K562 (cell line): ENCODE data around the gene POLR2A. TPM values are rescaled to one million over a fixed set of nuclear protein-coding genes. Genes with fewer than 3 reads are reported as not detected.
A peak's percentile ranks its signal among the peaks of the same experiment; 100 is the strongest.

Experiments used
- ATAC-seq: fragments of 200-7000 bp; cut with Tn5 transposase; 3 replicates; pipeline ENCODE4 v1.9.1; 2020; ENCODE audit warnings: moderate library complexity
- BruUV-seq: library from RNA; stranded (reverse); fragments of 400-500 nt; replicated peaks from 2 replicates; lab custom pipeline; 2021; lab: Mats Ljungman, UMichigan
- CTCF ChIA-PET: fragments of 300-600 bp; formaldehyde crosslinking; extraction: SDS; loops from one replicate; lab custom pipeline; 2021; ENCODE audit warnings: low intra/inter-chr PET ratio; lab: Yijun Ruan, JAX
- POLR2A ChIA-PET: fragments of 300-600, 350-650 bp; sonication (Branson Sonifier 250); formaldehyde crosslinking; extraction: SDS; loops from one replicate; lab custom pipeline; 2021; ENCODE audit warnings: antibody characterized with exemption, inconsistent platforms; lab: Yijun Ruan, JAX
- DNase-seq, 4 experiments: peaks; one replicate each; pipeline versions ENCODE4 v3.0.0 to v3.0.0-alpha.2; 2011 to 2018; ENCODE audit warnings: low spot score in 3 of 4, mixed read lengths in 3 of 4; ENCODE audit errors: extremely low read depth in 1 of 4
- FAIRE-seq: peaks from 2 replicates; lab custom pipeline; 2011; peaks lifted over from hg19 to GRCh38; lab: Jason Lieb, UNC
- H2AFZ ChIP-seq: 2 replicates; pipeline ENCODE4 v1.6.0; 2011; ENCODE audit warnings: low read depth, low read length, control low read depth, inconsistent platforms
- H3K27ac ChIP-seq: fragments of 200-600 bp; 3 replicates; pipeline ENCODE4 v1.8.0; 2011; ENCODE audit warnings: low read depth, mild to moderate bottlenecking, control low read depth, inconsistent platforms, low read length, moderate library complexity, mixed read lengths; ENCODE audit errors: extremely low read depth
- H3K27me3 ChIP-seq, 2 experiments: fragments of 300-600 bp in 1 of 2; 2 replicates in 1 of 2; 3 replicates in 1 of 2; pipeline versions ENCODE4 v1.6.0 to v1.8.0; 2011; ENCODE audit warnings: inconsistent platforms in 2 of 2, low read length in 2 of 2, mild to moderate bottlenecking in 1 of 2, mixed read lengths in 1 of 2, moderate library complexity in 1 of 2; ENCODE audit not compliant: control insufficient read depth in 2 of 2, insufficient read depth in 2 of 2
- H3K36me3 ChIP-seq: fragments of 300-600 bp; 3 replicates; pipeline ENCODE4 v1.8.0; 2011; ENCODE audit warnings: mild to moderate bottlenecking, low read length, inconsistent platforms; ENCODE audit not compliant: control insufficient read depth, insufficient read depth
- H3K4me1 ChIP-seq, 2 experiments: fragments of 200-600 bp in 1 of 2; replicated peaks in 1 of 2; 2 replicates in 1 of 2; 3 replicates in 1 of 2; pipeline versions ENCODE4 v1.5.1 to v1.8.0; 2011; ENCODE audit warnings: inconsistent platforms in 2 of 2, low read length in 2 of 2, mild to moderate bottlenecking in 1 of 2, mixed read lengths in 1 of 2, moderate library complexity in 1 of 2; ENCODE audit not compliant: control insufficient read depth in 2 of 2, insufficient read depth in 2 of 2
- H3K4me2 ChIP-seq: 2 replicates; pipeline ENCODE4 v1.6.1; 2011; ENCODE audit warnings: low read length, control low read depth, inconsistent platforms, mixed read lengths; ENCODE audit not compliant: insufficient read depth
- H3K4me3 ChIP-seq: fragments of 200-600 bp; sonication (generic), shearing (Covaris generic); 2 replicates; pipeline ENCODE4 v1.5.1; 2016; ENCODE audit warnings: control low read depth, inconsistent platforms
- H3K79me2 ChIP-seq: fragments of 200-600 bp; 3 replicates; pipeline ENCODE4 v1.8.0; 2011; ENCODE audit warnings: low read length, inconsistent platforms; ENCODE audit not compliant: control insufficient read depth, insufficient read depth
- H3K9ac ChIP-seq, 2 experiments: 2 replicates each; pipeline versions ENCODE4 v1.6.0 to v1.6.1; 2011; ENCODE audit warnings: low read depth in 2 of 2, low read length in 2 of 2, control low read depth in 1 of 2, inconsistent platforms in 1 of 2, mild to moderate bottlenecking in 1 of 2, mixed read lengths in 1 of 2; ENCODE audit not compliant: insufficient read depth in 1 of 2
- H3K9me1 ChIP-seq: one replicate; pipeline ENCODE4 v1.6.0; 2011; ENCODE audit warnings: inconsistent platforms, mild to moderate bottlenecking, low read length, moderate library complexity; ENCODE audit not compliant: control insufficient read depth, insufficient read depth
- H3K9me3 ChIP-seq: replicated peaks from 2 replicates; pipeline ENCODE4 v1.5.1; 2011; ENCODE audit warnings: low read depth, low read length, inconsistent platforms; ENCODE audit not compliant: control insufficient read depth, insufficient read depth
- H4K20me1 ChIP-seq: replicated peaks from 2 replicates; pipeline ENCODE4 v1.6.1; 2011; ENCODE audit warnings: low read length, inconsistent platforms, mixed read lengths; ENCODE audit not compliant: control insufficient read depth, insufficient read depth
- CHD2 ChIP-seq: IDR thresholded peaks from 2 replicates; pipeline ENCODE4 v1.6.1; 2011; ENCODE audit warnings: low read depth, low read length
- GTF2F1 ChIP-seq: IDR thresholded peaks from 2 replicates; pipeline ENCODE4 v1.6.1; 2011; ENCODE audit warnings: low read depth, low read length, improper control_type of control experiment
- HOXB6 ChIP-seq: fragments of 250-450 bp; sonication (Bioruptor Pico); IDR thresholded peaks from 2 replicates; pipeline ENCODE4 v1.5.1; 2022; ENCODE audit warnings: mild to moderate bottlenecking, borderline replicate concordance
- IFI16 ChIP-seq: fragments of 250-450 bp; sonication (Bioruptor Pico); IDR thresholded peaks from 2 replicates; pipeline ENCODE4 v2.1.2; 2022; ENCODE audit warnings: mild to moderate bottlenecking, inconsistent platforms
- NR2C2 ChIP-seq, 2 experiments: fragments of 200-800 bp in 1 of 2; sonication (Bioruptor generic) in 1 of 2; sonication (generic) in 1 of 2; formaldehyde crosslinking in 1 of 2; IDR thresholded peaks; 2 replicates each; pipeline versions ENCODE4 v1.6.1 to v1.8.0; 2016 to 2022; ENCODE audit warnings: mild to moderate bottlenecking in 1 of 2, missing compliant biosample characterization in 1 of 2, missing genetic modification characterization in 1 of 2, missing genetic modification reagents in 1 of 2
- PHF8 ChIP-seq: fragments of 200-600 bp; sonication (generic); IDR thresholded peaks from 2 replicates; pipeline ENCODE4 v1.6.1; 2012; ENCODE audit warnings: mixed run types, mild to moderate bottlenecking, inconsistent platforms, low read length, moderate library complexity, borderline replicate concordance
- POLR3G ChIP-seq: IDR thresholded peaks from 2 replicates; pipeline ENCODE4 v1.6.1; 2011; ENCODE audit not compliant: insufficient read length, insufficient replicate concordance; ENCODE audit errors: extremely low read depth
- SAFB2 ChIP-seq: fragments of 200-400 bp; formaldehyde crosslinking; IDR thresholded peaks from 2 replicates; pipeline ENCODE4 v1.6.1; 2018; ENCODE audit warnings: borderline replicate concordance, low read length, low read depth, moderate library complexity; ENCODE audit not compliant: severe bottlenecking
- SP2 ChIP-seq: IDR thresholded peaks from 2 replicates; pipeline ENCODE4 v1.6.1; 2011; ENCODE audit warnings: mild to moderate bottlenecking, low read depth, low read length, moderate library complexity; ENCODE audit not compliant: poor library complexity, severe bottlenecking; ENCODE audit errors: extremely low read depth
- SREBF1 ChIP-seq: fragments of 150-350 bp; IDR thresholded peaks from 2 replicates; pipeline ENCODE4 v1.6.1; 2014; ENCODE audit warnings: antibody characterized with exemption, low read depth, low read length, borderline replicate concordance
- TAL1 ChIP-seq: fragments of 450-650 bp; IDR thresholded peaks from 2 replicates; pipeline ENCODE4 v1.6.1; 2016; ENCODE audit warnings: mild to moderate bottlenecking
- TGIF2 ChIP-seq: sonication (generic); formaldehyde crosslinking; IDR thresholded peaks from 2 replicates; pipeline ENCODE4 v1.8.1; 2022; ENCODE audit warnings: mild to moderate bottlenecking, missing genetic modification reagents, moderate library complexity
- THRAP3 ChIP-seq: fragments of 450-650 bp; IDR thresholded peaks from 2 replicates; pipeline ENCODE4 v1.6.1; 2016; ENCODE audit warnings: mild to moderate bottlenecking, inconsistent platforms, borderline replicate concordance
- ZNF77 ChIP-seq: fragments of 250-450 bp; sonication (Bioruptor Pico); IDR thresholded peaks from 2 replicates; pipeline ENCODE4 v1.5.0; 2020
- WGBS: fragments of 100-300 bp; shearing (Covaris generic); methylation state at CpG from one replicate; pipeline ENCODE4 v1.1.6; 2016; ENCODE audit warnings: low coverage, mixed read lengths; ENCODE audit not compliant: insufficient coverage; ENCODE audit errors: missing lambda C conversion rate; 5-methylcytosine and 5-hydroxymethylcytosine counted together
- in situ Hi-C: fragments of 300-500 bp; cut with MboI; formaldehyde crosslinking; loops from 4 replicates; pipeline ENCODE4 v1.15.0; 2018; ENCODE audit warnings: inconsistent platforms, mixed read lengths
- intact Hi-C: fragments of 100-400 bp; cut with micrococcal nuclease; formaldehyde crosslinking; loops from 2 replicates; pipeline ENCODE4 v1.14.2; 2022
- polyA plus RNA-seq, 8 experiments: library from polyadenylated mRNA; depleted of rRNA in 4 of 8; stranded (reverse) in 5 of 8; unstranded in 3 of 8; fragments of >200 nt; fragmentation: Nextera tagmentation in 2 of 8; fragmentation: Illumina TruSeq in 1 of 8; extraction: Ambion mirVana in 2 of 8; extraction: Trizol in 1 of 8; gene quantifications; 2 replicates each; pipeline versions ENCODE4 v1.2.1 to v1.2.3, GENCODE V29; 2011 to 2014; ENCODE audit warnings: inconsistent platforms in 1 of 8, missing spikeins in 1 of 8
- total RNA-seq, 7 experiments: library from RNA; depleted of rRNA in 6 of 7; stranded (reverse); fragments of >200 nt in 6 of 7; fragmentation: Illumina TruSeq in 2 of 7; extraction: Trizol in 2 of 7; gene quantifications; 2 replicates each; pipeline versions ENCODE4 v1.2.1 to v1.2.3, GENCODE V29; 2011 to 2021; ENCODE audit warnings: low replicate concordance in 1 of 7
- TF ChIP-seq, protein P1 (sequence below): fragments of 250-450 bp; sonication (Bioruptor Pico); IDR thresholded peaks from 2 replicates; pipeline ENCODE4 v1.4.0; 2020; ENCODE audit warnings: mild to moderate bottlenecking, moderate library complexity
- TF ChIP-seq, protein P2 (sequence below): sonication (generic); formaldehyde crosslinking; IDR thresholded peaks from 2 replicates; pipeline ENCODE4 v1.8.1; 2023; ENCODE audit warnings: mild to moderate bottlenecking, missing genetic modification reagents

The POLR2A gene
- total and polyA plus RNA-seq, 9 of the 15 experiments (the other 6 are each of a cell fraction or from before 2014, with no cell fraction given): 1.3 to 109 (median 12.4) TPM

GRCh38 chr17:7439462-7440112 is 44.6 kb upstream of the POLR2A start, which contains the start of gene FGF11:
Gene FGF11 (plus strand): TSS chr17:7439512. CDS start chr17:7439621, 109 bp downstream.
- H3K9ac ChIP-seq: peak within 1 kb of the TSS; percentile 68 to 92; a peak in 3 of 4 replicates
- WGBS: 61% methylated on average over 14 of the region's 50 CpGs
- H3K27ac ChIP-seq: peak within 1 kb of the TSS; percentile 62; the same call in 1 of the 3 replicates
- no peaks in the 10 kb centered on the region for H3K36me3 ChIP-seq
- peaks cover 3% of the 10 kb centered on the region for H3K9me1 ChIP-seq
- in situ Hi-C loops: no loop called here
- H4K20me1 ChIP-seq: no peaks in the 10 kb centered on the region
- ChIA-PET CTCF (no interaction called here), POLR2A (interaction anchor here (0.8 kb wide), 1 partner anchor 117 kb away, joined by 3 read pairs; no protein-coding TSS in a partner anchor)
- peak within 1 kb of the TSS; percentile 89 for H2AFZ ChIP-seq
- intact Hi-C loops: loop anchor here (5.0 kb wide), 2 partner anchors 37 to 43 kb away; partner anchors contain the start of genes POLR2A, SLC35G6 and TMEM256
- ATAC-seq (no peak), DNase-seq (no peak), FAIRE-seq (no peak)
- peaks cover 20 to 71% of the 10 kb centered on the region in 2 experiments; a peak in 4 of 5 replicates for H3K4me1 ChIP-seq
- H3K4me2 ChIP-seq: peak within 1 kb of the TSS; percentile 76
- H3K27me3 ChIP-seq: no peaks in the 10 kb centered on the region
- BruUV-seq: no TSS peak
- peaks cover 7% of the 10 kb centered on the region; the same call in 2 of the 3 replicates for H3K79me2 ChIP-seq
- no peaks in the 10 kb centered on the region for H3K9me3 ChIP-seq
- peak within 1 kb of the TSS; percentile 52 for H3K4me3 ChIP-seq
- TF ChIP-seq PHF8 (peak; percentile 13; the same call in 1 of the 2 replicates), IFI16 (CRISPR knock-in tag) (no peak), SAFB2 (no peak), CHD2 (peak; percentile 32; the same call in 1 of the 2 replicates), POLR3G (no peak), SREBF1 (no peak), TGIF2 (CRISPR knock-in tag) (no peak), NR2C2 (CRISPR knock-in tag; IDR thresholded peaks at IDR 0.05) (no peak), NR2C2 (tag; IDR thresholded peaks at IDR 0.05) (no peak), THRAP3 (no peak), SP2 (no peak), ZNF77 (CRISPR knock-in tag) (no peak), GTF2F1 (no peak), TAL1 (no peak), HOXB6 (CRISPR knock-in tag) (no peak)
- TF ChIP-seq, protein P1, sequence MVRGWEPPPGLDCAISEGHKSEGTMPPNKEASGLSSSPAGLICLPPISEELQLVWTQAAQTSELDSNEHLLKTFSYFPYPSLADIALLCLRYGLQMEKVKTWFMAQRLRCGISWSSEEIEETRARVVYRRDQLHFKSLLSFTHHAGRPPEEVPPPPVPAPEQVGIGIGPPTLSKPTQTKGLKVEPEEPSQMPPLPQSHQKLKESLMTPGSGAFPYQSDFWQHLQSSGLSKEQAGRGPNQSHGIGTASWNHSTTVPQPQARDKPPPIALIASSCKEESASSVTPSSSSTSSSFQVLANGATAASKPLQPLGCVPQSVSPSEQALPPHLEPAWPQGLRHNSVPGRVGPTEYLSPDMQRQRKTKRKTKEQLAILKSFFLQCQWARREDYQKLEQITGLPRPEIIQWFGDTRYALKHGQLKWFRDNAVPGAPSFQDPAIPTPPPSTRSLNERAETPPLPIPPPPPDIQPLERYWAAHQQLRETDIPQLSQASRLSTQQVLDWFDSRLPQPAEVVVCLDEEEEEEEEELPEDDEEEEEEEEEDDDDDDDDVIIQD (CRISPR knock-in tag): no peak
- TF ChIP-seq, protein P2, sequence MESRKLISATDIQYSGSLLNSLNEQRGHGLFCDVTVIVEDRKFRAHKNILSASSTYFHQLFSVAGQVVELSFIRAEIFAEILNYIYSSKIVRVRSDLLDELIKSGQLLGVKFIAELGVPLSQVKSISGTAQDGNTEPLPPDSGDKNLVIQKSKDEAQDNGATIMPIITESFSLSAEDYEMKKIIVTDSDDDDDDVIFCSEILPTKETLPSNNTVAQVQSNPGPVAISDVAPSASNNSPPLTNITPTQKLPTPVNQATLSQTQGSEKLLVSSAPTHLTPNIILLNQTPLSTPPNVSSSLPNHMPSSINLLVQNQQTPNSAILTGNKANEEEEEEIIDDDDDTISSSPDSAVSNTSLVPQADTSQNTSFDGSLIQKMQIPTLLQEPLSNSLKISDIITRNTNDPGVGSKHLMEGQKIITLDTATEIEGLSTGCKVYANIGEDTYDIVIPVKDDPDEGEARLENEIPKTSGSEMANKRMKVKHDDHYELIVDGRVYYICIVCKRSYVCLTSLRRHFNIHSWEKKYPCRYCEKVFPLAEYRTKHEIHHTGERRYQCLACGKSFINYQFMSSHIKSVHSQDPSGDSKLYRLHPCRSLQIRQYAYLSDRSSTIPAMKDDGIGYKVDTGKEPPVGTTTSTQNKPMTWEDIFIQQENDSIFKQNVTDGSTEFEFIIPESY (CRISPR knock-in tag): peak; percentile 88
